Activated effector memory CD4-positive, alpha-beta T cell treated with Interleukin-2 at 50 U/mL for 16 hours (primary cell): ENCODE results near the gene RBBP6.

Experiments used
- DNase-seq: peaks from one replicate; pipeline ENCODE4 v3.0.0-alpha.2; 2020

RBBP6 gene

GRCh38 chr16:24525970-24526559 lies 13.3 kb upstream of the RBBP6 start:
- no peak for DNase-seq

GRCh38 chr16:24526701-24527495 lies 12.5 kb upstream of the RBBP6 start:
- DNase-seq: no peak

DNA sequence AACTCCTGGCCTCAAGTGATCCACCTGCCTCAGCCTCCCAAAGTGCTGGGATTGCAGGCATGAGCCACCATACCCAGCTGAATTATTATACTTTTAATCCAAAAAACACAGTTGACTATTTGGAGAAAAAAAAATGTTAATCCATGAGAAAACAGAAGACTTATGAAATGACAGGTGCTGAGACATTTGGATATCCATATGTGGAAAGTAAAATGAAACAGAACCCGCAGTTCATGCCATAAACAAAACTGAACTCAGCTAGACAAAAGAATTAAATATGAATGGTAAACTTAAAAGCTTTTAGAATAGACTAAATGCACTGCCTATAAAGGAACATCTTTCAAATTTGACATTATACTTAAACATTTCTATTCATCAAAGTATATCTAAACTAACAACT lies 8.2 kb upstream of the RBBP6 start:
- no peak for DNase-seq

DNA sequence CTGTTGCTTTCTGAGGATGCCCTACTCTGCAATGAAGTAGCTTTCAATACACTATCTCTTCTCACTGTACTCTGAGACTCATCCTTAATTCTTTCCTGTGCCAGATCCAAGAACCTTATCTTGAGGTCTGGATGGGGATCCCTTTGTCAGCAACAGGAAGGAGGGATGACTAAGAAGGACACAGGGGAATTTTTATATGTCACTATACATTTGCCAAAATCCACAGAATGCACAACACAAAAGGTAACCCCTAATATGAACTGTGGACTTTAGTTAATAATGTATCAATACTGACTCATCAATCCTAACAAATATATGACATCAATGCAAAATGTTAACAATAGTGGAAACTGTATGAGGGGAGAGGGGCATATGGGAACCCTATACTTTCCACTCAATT lies 4.7 kb upstream of the RBBP6 start:
- no peak for DNase-seq

DNA sequence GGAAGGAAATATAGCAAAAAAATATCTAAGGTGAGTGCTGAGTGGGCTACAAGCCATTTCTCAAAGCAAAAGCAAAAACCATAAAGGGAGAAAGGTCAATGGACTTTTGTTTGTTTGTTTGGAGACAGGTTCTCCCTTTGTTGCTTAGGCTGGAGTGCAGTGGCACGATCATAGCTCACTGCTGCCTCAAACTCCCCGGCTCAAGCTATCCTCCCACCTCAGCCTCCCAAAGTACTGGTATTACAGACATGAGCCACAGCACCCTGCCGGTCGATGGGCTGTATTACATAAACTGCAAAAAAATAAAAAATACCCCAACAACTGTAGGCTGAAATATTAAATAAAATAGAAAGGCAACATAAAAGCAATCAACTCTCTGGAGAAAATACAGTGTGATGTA lies 3.5 kb upstream of the RBBP6 start:
- DNase-seq: no peak

- no peak for DNase-seq
Observed at GRCh38 chr16:24536671-24537070, 2.7 kb upstream of the RBBP6 start.

DNA sequence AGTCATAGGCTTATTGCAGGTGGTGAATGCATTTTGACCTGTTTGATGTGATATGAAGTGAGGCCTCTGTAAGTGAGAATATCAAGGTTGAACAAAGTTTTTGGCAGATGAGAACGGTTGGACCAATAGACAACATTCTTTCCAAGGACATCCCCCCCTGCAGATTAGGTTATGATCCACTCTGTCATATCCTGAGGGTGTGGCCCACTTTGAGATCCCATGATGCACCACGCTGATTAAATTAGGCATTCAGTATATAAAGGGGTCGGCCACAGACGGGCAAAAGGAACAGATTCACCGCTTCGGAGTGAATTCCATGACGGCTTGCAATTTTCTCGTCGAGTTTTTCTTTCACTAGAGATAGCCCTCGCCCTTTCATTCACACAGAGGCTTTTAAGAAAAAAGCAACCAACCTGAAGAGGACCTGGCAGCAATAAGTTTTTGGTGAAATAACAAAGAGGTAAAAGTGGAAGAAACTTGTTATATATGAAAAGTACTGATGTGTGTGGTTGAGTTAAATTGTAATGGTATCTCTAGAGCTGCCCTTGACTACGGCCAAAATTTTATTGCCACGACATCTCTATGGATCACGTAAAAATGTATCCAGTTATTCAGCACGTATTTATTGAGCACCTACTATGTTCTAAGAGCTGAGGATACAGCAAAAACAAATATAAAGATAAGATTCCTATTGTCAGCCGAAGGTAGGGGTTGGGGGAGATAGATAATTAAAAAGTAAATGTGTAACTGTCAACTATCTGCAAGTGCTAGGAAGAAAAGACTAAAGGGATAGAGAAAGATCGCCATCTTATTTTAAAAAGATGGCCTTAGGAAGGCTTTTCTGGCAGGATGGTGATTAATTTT lies 1.7 kb upstream of the RBBP6 start:
- no peak for DNase-seq

- DNase-seq: no peak
Observed at GRCh38 chr16:24538756-24539294, 541 bp upstream of the RBBP6 start.

DNA sequence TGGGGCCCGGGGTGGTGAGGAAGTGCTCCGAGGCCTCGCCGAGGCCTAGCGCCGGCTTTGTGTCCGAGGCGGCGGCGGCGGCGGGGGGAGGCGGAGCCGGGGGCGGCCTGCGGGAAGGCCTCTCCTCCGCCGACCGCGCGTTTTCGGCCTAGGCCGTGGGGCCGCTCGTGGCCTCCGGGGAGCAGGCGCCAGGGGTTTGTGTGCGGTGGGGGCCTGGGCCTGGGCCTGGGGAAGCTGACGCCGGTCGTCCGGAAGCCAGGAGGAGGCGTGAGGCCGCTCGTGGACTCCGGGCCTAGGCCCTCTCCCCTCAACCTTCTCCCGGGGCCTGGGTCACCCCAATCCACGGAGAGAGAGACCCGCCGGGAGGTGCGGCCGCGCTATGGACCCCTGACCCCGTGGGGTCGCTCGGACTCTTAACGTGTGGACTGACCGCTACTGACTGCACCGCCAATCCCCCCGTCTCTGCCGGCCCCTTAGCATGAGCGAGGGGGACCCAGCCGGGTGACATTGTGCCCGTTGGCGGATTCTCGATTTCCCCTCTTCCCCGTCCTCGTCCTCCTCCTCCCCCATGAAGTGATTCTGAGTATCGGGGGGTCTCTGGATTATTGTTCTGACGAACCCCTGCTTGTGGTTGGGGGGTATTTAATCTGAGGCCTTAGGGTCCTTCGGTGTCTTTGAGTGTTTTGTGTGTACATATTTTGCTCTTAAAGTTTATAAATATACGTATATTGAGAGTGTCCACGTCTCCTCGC lies 660 bp downstream of the RBBP6 start:
- DNase-seq: no peak

GRCh38 chr16:24540602-24541210 lies 1.3 kb downstream of the RBBP6 start:
- no peak for DNase-seq

- no peak for DNase-seq
Observed at GRCh38 chr16:24541233-24541933, 2.0 kb downstream of the RBBP6 start.

GRCh38 chr16:24543949-24544348 lies 4.6 kb downstream of the RBBP6 start:
- no peak for DNase-seq

GRCh38 chr16:24544640-24545039 lies 5.3 kb downstream of the RBBP6 start:
- DNase-seq: no peak

DNA sequence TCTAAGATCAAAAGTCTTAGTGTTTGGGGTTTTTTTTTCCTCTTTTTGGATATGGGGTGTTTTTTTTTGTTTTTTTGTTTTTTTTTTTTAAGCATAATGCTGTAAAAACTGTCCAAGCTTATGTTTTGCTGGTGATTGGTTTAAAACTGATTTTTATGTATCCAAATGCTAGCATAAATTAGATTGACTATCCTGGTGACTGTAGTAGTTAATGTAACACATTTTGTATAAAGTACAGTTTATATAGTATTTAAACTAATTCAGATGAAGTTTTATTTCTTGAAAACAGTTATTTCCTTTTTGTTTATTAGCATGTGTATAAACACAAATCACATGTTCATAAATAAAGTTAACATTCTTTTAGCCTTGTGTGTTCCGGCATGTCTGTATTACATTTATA lies 10.9 kb downstream of the RBBP6 start:
- no peak for DNase-seq

DNA sequence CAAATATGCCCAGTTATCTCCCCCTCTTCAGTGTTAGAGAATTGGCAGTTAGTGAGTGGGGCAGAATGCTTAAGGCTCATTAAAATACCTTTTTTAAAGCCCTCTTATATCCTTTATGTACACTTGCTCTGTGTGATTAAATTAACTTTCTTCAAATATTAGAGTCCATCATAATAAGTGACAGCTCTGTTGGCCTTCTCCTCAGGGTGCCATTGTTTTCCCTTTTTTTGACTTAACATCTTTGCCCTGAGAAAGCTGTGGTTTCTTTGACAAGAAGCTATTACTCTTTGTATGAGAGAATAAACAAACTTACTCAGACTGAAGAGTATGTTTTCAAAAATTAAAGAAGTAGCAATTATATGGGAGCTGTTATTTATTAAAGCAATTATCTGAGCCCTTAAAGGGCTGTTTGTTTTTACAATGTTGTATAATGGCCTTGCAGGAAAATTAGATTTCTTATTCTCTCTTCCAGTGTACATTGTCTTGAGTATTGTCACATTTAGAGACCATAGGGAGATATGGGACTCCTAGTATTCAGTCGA lies 13.4 kb downstream of the RBBP6 start:
- DNase-seq: no peak

- DNase-seq: no peak
Observed at GRCh38 chr16:24553983-24554382, 14.6 kb downstream of the RBBP6 start.

- DNase-seq: no peak
Observed at GRCh38 chr16:24555346-24555872, 16.0 kb downstream of the RBBP6 start.

DNA sequence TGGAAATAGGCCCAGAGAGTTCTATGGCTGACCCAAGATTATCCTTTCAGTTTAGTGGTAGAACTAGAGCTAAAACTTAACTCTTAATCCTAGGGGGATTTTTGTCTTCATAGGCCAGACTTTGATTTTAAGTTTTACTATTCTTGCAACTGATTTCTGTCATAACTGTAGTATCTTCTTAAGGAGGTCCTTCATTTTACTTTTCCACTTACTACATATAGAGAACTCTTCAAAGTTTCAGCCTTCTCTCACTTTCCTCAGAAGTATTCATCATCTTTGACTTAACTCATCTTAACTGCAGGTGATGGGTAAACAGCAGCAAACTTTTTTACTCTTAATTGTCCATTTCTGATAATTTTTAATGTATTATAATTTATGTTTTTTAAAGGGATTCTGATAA lies 23.4 kb downstream of the RBBP6 start:
- no peak for DNase-seq

DNA sequence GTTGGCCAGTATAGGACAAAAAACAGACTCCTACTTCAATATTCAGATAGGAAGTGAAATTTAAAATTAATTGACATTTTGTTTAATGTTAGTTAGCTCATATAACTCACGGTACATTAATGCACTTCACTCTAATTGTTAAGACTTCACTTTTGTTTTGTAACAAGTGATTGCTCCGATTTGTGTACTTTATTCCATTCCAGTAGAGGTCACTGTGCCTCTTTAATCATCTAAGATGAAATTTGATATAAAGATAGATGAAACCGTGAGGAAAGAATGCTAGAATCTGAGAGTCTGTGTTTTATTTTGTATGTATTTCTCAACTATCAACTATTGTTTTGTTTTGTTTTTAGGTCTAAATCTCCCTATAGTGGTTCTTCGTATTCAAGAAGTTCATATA lies 29.0 kb downstream of the RBBP6 start:
- DNase-seq: no peak

DNA sequence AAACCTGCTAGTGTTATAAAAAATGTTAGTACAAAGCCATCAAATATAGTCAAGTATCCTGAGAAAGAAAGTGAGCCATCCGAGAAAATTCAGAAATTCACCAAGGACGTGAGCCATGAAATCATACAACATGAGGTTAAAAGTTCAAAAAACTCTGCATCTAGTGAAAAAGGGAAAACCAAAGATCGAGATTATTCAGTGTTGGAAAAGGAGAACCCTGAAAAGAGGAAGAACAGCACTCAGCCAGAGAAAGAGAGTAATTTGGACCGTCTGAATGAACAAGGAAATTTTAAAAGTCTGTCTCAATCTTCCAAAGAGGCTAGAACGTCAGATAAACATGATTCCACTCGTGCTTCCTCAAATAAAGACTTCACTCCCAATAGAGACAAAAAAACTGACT lies 31.7 kb downstream of the RBBP6 start:
- DNase-seq: no peak

DNA sequence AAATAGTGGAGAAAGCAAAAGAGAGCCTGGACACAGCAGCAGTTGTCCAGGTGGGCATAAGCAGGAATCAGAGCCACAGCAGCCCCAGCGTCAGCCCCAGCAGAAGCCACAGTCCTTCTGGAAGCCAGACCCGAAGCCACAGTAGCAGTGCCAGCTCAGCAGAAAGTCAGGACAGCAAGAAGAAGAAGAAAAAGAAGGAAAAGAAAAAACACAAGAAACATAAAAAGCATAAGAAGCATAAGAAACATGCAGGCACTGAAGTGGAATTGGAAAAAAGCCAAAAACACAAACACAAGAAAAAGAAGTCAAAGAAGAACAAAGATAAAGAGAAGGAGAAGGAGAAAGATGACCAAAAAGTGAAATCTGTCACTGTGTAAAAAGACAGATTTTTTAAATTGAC lies 32.7 kb downstream of the RBBP6 start:
- DNase-seq: no peak
